ENCODE results near the gene PSAP.
A peak's percentile ranks its signal among the peaks of the same experiment; 100 is the strongest.

Gene PSAP

GRCh38 chr10:71773221-71773971 lies 77.7 kb downstream of the PSAP start, which contains the start of gene VSIR:
Gene VSIR (minus strand): TSS chr10:71773520. CDS start chr10:71773439, 81 bp downstream.
- peak; percentile 78 for DNase-seq
- no peak within 1 kb of the TSS for H3K23ac ChIP-seq (ENCODE audit: low read length in 2 of 2)
- no peak within 1 kb of the TSS for H2AK5ac ChIP-seq (ENCODE audit: low read length, severe bottlenecking)
- no peak within 1 kb of the TSS for H2BK5ac ChIP-seq (ENCODE audit: low read depth, low read length, poor library complexity, severe bottlenecking)
- H2BK15ac ChIP-seq (ENCODE audit: low read depth, poor library complexity, severe bottlenecking), result peak within 1 kb of the TSS; percentile 96
- no peak within 1 kb of the TSS for H3K4ac ChIP-seq (ENCODE audit: low read depth in 1 of 2, low read length in 2 of 2)
- no peak within 1 kb of the TSS for H2BK120ac ChIP-seq (ENCODE audit: low read depth, low read length)
- no peak within 1 kb of the TSS for H3K27ac ChIP-seq (ENCODE audit: low read length, poor library complexity, severe bottlenecking)
- H4K91ac ChIP-seq (ENCODE audit: low read length), result no peak within 1 kb of the TSS
- no peaks in the 10 kb centered on the region for H3K9me3 ChIP-seq (ENCODE audit: control insufficient read depth, low read length)
- H3K27me3 ChIP-seq (ENCODE audit: control insufficient read depth in 1 of 2, insufficient read depth in 1 of 2, low read length in 2 of 2), result peaks cover 0 to 34% of the 10 kb centered on the region in 2 experiments
- 3% methylated on average over 45 of the region's 55 CpGs for WGBS
- no peaks in the 10 kb centered on the region for H3K79me1 ChIP-seq (replicated peaks; ENCODE audit: low read length, poor library complexity, severe bottlenecking)
- peaks cover 19% of the 10 kb centered on the region for H3K4me1 ChIP-seq (ENCODE audit: control insufficient read depth, insufficient read depth, low read depth, low read length)
- no peaks in the 10 kb centered on the region for H3K36me3 ChIP-seq (ENCODE audit: control insufficient read depth in 1 of 2, insufficient read depth in 2 of 2, low read depth in 1 of 2, low read length in 2 of 2)
- H3K4me2 ChIP-seq (ENCODE audit: low read length, poor library complexity, severe bottlenecking), result peak within 1 kb of the TSS; percentile 3
- peak within 1 kb of the TSS; percentile 16 to 30 for H3K18ac ChIP-seq (ENCODE audit: low read depth in 1 of 2, low read length in 2 of 2)
- peak within 1 kb of the TSS in 1 of 2 experiments; percentile 9 for H3K14ac ChIP-seq (ENCODE audit: low read length in 2 of 2)
- H3K9ac ChIP-seq (ENCODE audit: low read length), result peak within 1 kb of the TSS; percentile 87
- peak within 1 kb of the TSS in 1 of 2 experiments; percentile 37 for H2BK12ac ChIP-seq (ENCODE audit: low read length in 2 of 2)
- peak within 1 kb of the TSS; percentile 52 for H4K8ac ChIP-seq (ENCODE audit: low read length)
- peak within 1 kb of the TSS; percentile 45 to 87 for H3K4me3 ChIP-seq (ENCODE audit: insufficient read depth in 1 of 2, low read depth in 1 of 2, low read length in 2 of 2)
- H2AFZ ChIP-seq (ENCODE audit: low read depth, low read length), result peak within 1 kb of the TSS; percentile 30

GRCh38 chr10:71772832-71773220 lies 78.2 kb downstream of the PSAP start:
- no peaks in the 10 kb centered on the region for H3K79me1 ChIP-seq (replicated peaks; ENCODE audit: low read length, poor library complexity, severe bottlenecking)

GRCh38 chr10:71771821-71772617 lies 79.0 kb downstream of the PSAP start:
- peak overlapping the region in 1 of 2 experiments; percentile 87 for H3K4me3 ChIP-seq (ENCODE audit: insufficient read depth in 1 of 2, low read depth in 1 of 2, low read length in 2 of 2)
- H3K27ac ChIP-seq (ENCODE audit: low read length, poor library complexity, severe bottlenecking), result no peak overlapping the region
- 48% methylated on average over 2 of the region's 2 CpGs for WGBS
- H4K8ac ChIP-seq (ENCODE audit: low read length), result no peak overlapping the region
- no peaks in the 10 kb centered on the region for H3K9me3 ChIP-seq (ENCODE audit: control insufficient read depth, low read length)
- DNase-seq, result peak; percentile 67
- peak overlapping the region in 1 of 2 experiments; percentile 56 for H2BK12ac ChIP-seq (ENCODE audit: low read length in 2 of 2)
- H2AK5ac ChIP-seq (ENCODE audit: low read length, severe bottlenecking), result no peak overlapping the region
- no peak overlapping the region for H4K91ac ChIP-seq (ENCODE audit: low read length)
- peak overlapping the region in 1 of 2 experiments; percentile 8 for H3K14ac ChIP-seq (ENCODE audit: low read length in 2 of 2)
- H3K4me2 ChIP-seq (ENCODE audit: low read length, poor library complexity, severe bottlenecking), result no peak overlapping the region
- no peak overlapping the region for H2AFZ ChIP-seq (ENCODE audit: low read depth, low read length)
- peak overlapping the region; percentile 87 for H3K9ac ChIP-seq (ENCODE audit: low read length)
- peaks cover 0 to 34% of the 10 kb centered on the region in 2 experiments for H3K27me3 ChIP-seq (ENCODE audit: control insufficient read depth in 1 of 2, insufficient read depth in 1 of 2, low read length in 2 of 2)
- H3K18ac ChIP-seq (ENCODE audit: low read depth in 1 of 2, low read length in 2 of 2), result no peak overlapping the region
- H3K79me1 ChIP-seq (replicated peaks; ENCODE audit: low read length, poor library complexity, severe bottlenecking), result no peaks in the 10 kb centered on the region
- no peak overlapping the region for H3K4ac ChIP-seq (ENCODE audit: low read depth in 1 of 2, low read length in 2 of 2)
- no peak overlapping the region for H3K23ac ChIP-seq (ENCODE audit: low read length in 2 of 2)
- no peak overlapping the region for H2BK120ac ChIP-seq (ENCODE audit: low read depth, low read length)
- no peaks in the 10 kb centered on the region for H3K36me3 ChIP-seq (ENCODE audit: control insufficient read depth in 1 of 2, insufficient read depth in 2 of 2, low read depth in 1 of 2, low read length in 2 of 2)
- no peak overlapping the region for H2BK5ac ChIP-seq (ENCODE audit: low read depth, low read length, poor library complexity, severe bottlenecking)
- H3K4me1 ChIP-seq (ENCODE audit: control insufficient read depth, insufficient read depth, low read depth, low read length), result peaks cover 28% of the 10 kb centered on the region
- H2BK15ac ChIP-seq (ENCODE audit: low read depth, poor library complexity, severe bottlenecking), result peak overlapping the region; percentile 95

More at GRCh38 chr10:71772832-71773220, 78.2 kb downstream of the PSAP start:
- peak overlapping the region; percentile 87 for H3K9ac ChIP-seq (ENCODE audit: low read length)
- H3K14ac ChIP-seq (ENCODE audit: low read length in 2 of 2), result no peak overlapping the region
- H2BK5ac ChIP-seq (ENCODE audit: low read depth, low read length, poor library complexity, severe bottlenecking), result no peak overlapping the region
- no peaks in the 10 kb centered on the region for H3K36me3 ChIP-seq (ENCODE audit: control insufficient read depth in 1 of 2, insufficient read depth in 2 of 2, low read depth in 1 of 2, low read length in 2 of 2)
- no peak overlapping the region for H2AK5ac ChIP-seq (ENCODE audit: low read length, severe bottlenecking)
- H2BK15ac ChIP-seq (ENCODE audit: low read depth, poor library complexity, severe bottlenecking), result peak overlapping the region; percentile 9
- H2BK12ac ChIP-seq (ENCODE audit: low read length in 2 of 2), result peak overlapping the region in 1 of 2 experiments; percentile 37
- peak overlapping the region; percentile 3 for H3K4me2 ChIP-seq (ENCODE audit: low read length, poor library complexity, severe bottlenecking)
- DNase-seq, result no peak
- H2BK120ac ChIP-seq (ENCODE audit: low read depth, low read length), result no peak overlapping the region
- peak overlapping the region; percentile 45 to 87 for H3K4me3 ChIP-seq (ENCODE audit: insufficient read depth in 1 of 2, low read depth in 1 of 2, low read length in 2 of 2)
- no peaks in the 10 kb centered on the region for H3K9me3 ChIP-seq (ENCODE audit: control insufficient read depth, low read length)
- peaks cover 0 to 34% of the 10 kb centered on the region in 2 experiments for H3K27me3 ChIP-seq (ENCODE audit: control insufficient read depth in 1 of 2, insufficient read depth in 1 of 2, low read length in 2 of 2)
- no peak overlapping the region for H3K27ac ChIP-seq (ENCODE audit: low read length, poor library complexity, severe bottlenecking)
- H3K4ac ChIP-seq (ENCODE audit: low read depth in 1 of 2, low read length in 2 of 2), result no peak overlapping the region
- no peak overlapping the region for H4K91ac ChIP-seq (ENCODE audit: low read length)
- no peak overlapping the region for H3K23ac ChIP-seq (ENCODE audit: low read length in 2 of 2)
- H3K4me1 ChIP-seq (ENCODE audit: control insufficient read depth, insufficient read depth, low read depth, low read length), result peaks cover 20% of the 10 kb centered on the region
- H3K18ac ChIP-seq (ENCODE audit: low read depth in 1 of 2, low read length in 2 of 2), result peak overlapping the region in 1 of 2 experiments; percentile 30
- 77% methylated on average over 3 of the region's 4 CpGs for WGBS
- H2AFZ ChIP-seq (ENCODE audit: low read depth, low read length), result peak overlapping the region; percentile 30
- H4K8ac ChIP-seq (ENCODE audit: low read length), result no peak overlapping the region

GRCh38 chr10:71771204-71771603 lies 79.8 kb downstream of the PSAP start:
- Histone ChIP-seq H3K4me2 (ENCODE audit: low read length, poor library complexity, severe bottlenecking) (no peak overlapping the region), H3K9ac (ENCODE audit: low read length) (peak overlapping the region; percentile 87), H3K79me1 (replicated peaks; ENCODE audit: low read length, poor library complexity, severe bottlenecking) (no peaks in the 10 kb centered on the region), H3K36me3 (ENCODE audit: control insufficient read depth in 1 of 2, insufficient read depth in 2 of 2, low read depth in 1 of 2, low read length in 2 of 2) (no peaks in the 10 kb centered on the region), H3K4ac (ENCODE audit: low read depth in 1 of 2, low read length in 2 of 2) (no peak overlapping the region), H3K9me3 (ENCODE audit: control insufficient read depth, low read length) (no peaks in the 10 kb centered on the region), H2BK15ac (ENCODE audit: low read depth, poor library complexity, severe bottlenecking) (no peak overlapping the region), H2BK120ac (ENCODE audit: low read depth, low read length) (no peak overlapping the region), H4K91ac (ENCODE audit: low read length) (no peak overlapping the region), H2BK12ac (ENCODE audit: low read length in 2 of 2) (no peak overlapping the region), H3K18ac (ENCODE audit: low read depth in 1 of 2, low read length in 2 of 2) (no peak overlapping the region), H3K4me1 (ENCODE audit: control insufficient read depth, insufficient read depth, low read depth, low read length) (peaks cover 33% of the 10 kb centered on the region), H3K23ac (ENCODE audit: low read length in 2 of 2) (no peak overlapping the region), H4K8ac (ENCODE audit: low read length) (no peak overlapping the region), H2AK5ac (ENCODE audit: low read length, severe bottlenecking) (no peak overlapping the region), H3K27me3 (ENCODE audit: control insufficient read depth in 1 of 2, insufficient read depth in 1 of 2, low read length in 2 of 2) (peaks cover 0 to 34% of the 10 kb centered on the region in 2 experiments), H3K14ac (ENCODE audit: low read length in 2 of 2) (no peak overlapping the region), H3K4me3 (ENCODE audit: insufficient read depth in 1 of 2, low read depth in 1 of 2, low read length in 2 of 2) (peak overlapping the region in 1 of 2 experiments; percentile 87), H2AFZ (ENCODE audit: low read depth, low read length) (no peak overlapping the region), H2BK5ac (ENCODE audit: low read depth, low read length, poor library complexity, severe bottlenecking) (no peak overlapping the region), H3K27ac (ENCODE audit: low read length, poor library complexity, severe bottlenecking) (no peak overlapping the region)
- no peak for DNase-seq
- WGBS, result 100% methylated on average over 1 of the region's 2 CpGs

All from mesenchymal stem cell (in vitro differentiated cells and primary cell).